HepG2 (cell line): ENCODE measurements around the gene INHBB. TPM values are rescaled to one million over a fixed set of nuclear protein-coding genes. Genes with fewer than 3 reads are reported as not detected.

Experiments used
- ARNT2 ChIP-seq: sonication (generic); formaldehyde crosslinking; IDR thresholded peaks from 2 replicates; pipeline ENCODE4 v1.8.0; 2022; ENCODE audit warnings: mild to moderate bottlenecking, low read depth, missing genetic modification reagents, moderate library complexity
- ELF3 ChIP-seq: IDR thresholded peaks from 2 replicates; pipeline ENCODE4 v1.6.1; 2016; ENCODE audit warnings: missing genetic modification reagents, missing compliant biosample characterization
- GLMP ChIP-seq: sonication (generic); formaldehyde crosslinking; IDR thresholded peaks from 2 replicates; pipeline ENCODE4 v1.9.0; 2021; ENCODE audit warnings: missing genetic modification reagents, mild to moderate bottlenecking, borderline replicate concordance
- IKZF4 ChIP-seq: sonication (generic); formaldehyde crosslinking; IDR thresholded peaks from 2 replicates; pipeline ENCODE4 v1.5.1; 2020; ENCODE audit warnings: borderline replicate concordance, mild to moderate bottlenecking, low read depth, missing genetic modification reagents; ENCODE audit errors: not compliant biosample characterization
- IRF9 ChIP-seq: sonication (generic); formaldehyde crosslinking; IDR thresholded peaks from 2 replicates; pipeline ENCODE4 v1.8.0; 2022; ENCODE audit warnings: missing genetic modification reagents, mild to moderate bottlenecking, borderline replicate concordance
- MXD3 ChIP-seq: IDR thresholded peaks from 2 replicates; pipeline ENCODE4 v1.6.1; 2016; ENCODE audit warnings: mild to moderate bottlenecking, missing biosample characterization, missing genetic modification reagents
- PHF5A ChIP-seq: IDR thresholded peaks from one replicate; pipeline ENCODE4 v1.6.1; 2018; ENCODE audit warnings: low read depth, missing genetic modification reagents; ENCODE audit not compliant: unreplicated experiment
- PHF8 ChIP-seq: sonication (generic); formaldehyde crosslinking; IDR thresholded peaks from 2 replicates; pipeline ENCODE4 v1.5.0; 2020; ENCODE audit warnings: missing genetic modification reagents
- REXO4 ChIP-seq: sonication (generic); formaldehyde crosslinking; IDR thresholded peaks from 2 replicates; pipeline ENCODE4 v1.8.0; 2022; ENCODE audit warnings: missing genetic modification reagents, mild to moderate bottlenecking, borderline replicate concordance
- SALL2 ChIP-seq: sonication (generic); formaldehyde crosslinking; IDR thresholded peaks from 2 replicates; pipeline ENCODE4 v1.8.1; 2023; ENCODE audit warnings: mild to moderate bottlenecking, missing genetic modification reagents, inconsistent platforms
- SETDB1 ChIP-seq: sonication (generic); formaldehyde crosslinking; IDR thresholded peaks from 2 replicates; pipeline ENCODE4 v1.5.1; 2020; ENCODE audit warnings: missing genetic modification reagents, mild to moderate bottlenecking, borderline replicate concordance
- SRF ChIP-seq: IDR thresholded peaks from 2 replicates; pipeline ENCODE4 v1.6.1; 2011; ENCODE audit warnings: mild to moderate bottlenecking, low read depth, low read length, moderate library complexity
- SUZ12 ChIP-seq: fragments of 150-350 bp; IDR thresholded peaks from 2 replicates; pipeline ENCODE4 v1.6.1; 2014; ENCODE audit warnings: low read depth, low read length
- TARDBP ChIP-seq: sonication (generic); formaldehyde crosslinking; IDR thresholded peaks from 2 replicates; pipeline ENCODE4 v1.8.0; 2022; ENCODE audit warnings: mild to moderate bottlenecking, missing genetic modification reagents
- TEAD2 ChIP-seq: sonication (generic); formaldehyde crosslinking; IDR thresholded peaks from 2 replicates; pipeline ENCODE4 v1.9.0; 2021; ENCODE audit warnings: missing genetic modification reagents
- ZNF280D ChIP-seq: sonication (generic); formaldehyde crosslinking; IDR thresholded peaks from 2 replicates; pipeline ENCODE4 v1.5.1; 2020; ENCODE audit warnings: mild to moderate bottlenecking, missing genetic modification reagents
- ZNF577 ChIP-seq: sonication (generic); formaldehyde crosslinking; IDR thresholded peaks from 2 replicates; pipeline ENCODE4 v1.4.0; 2020; ENCODE audit warnings: mild to moderate bottlenecking, low read depth, missing genetic modification reagents, borderline replicate concordance
- ZNF616 ChIP-seq: sonication (generic); formaldehyde crosslinking; IDR thresholded peaks from 2 replicates; pipeline ENCODE4 v1.5.0; 2020; ENCODE audit warnings: low read depth, mild to moderate bottlenecking, missing genetic modification reagents
- ZNF639 ChIP-seq: conservative IDR thresholded peaks from 2 replicates; pipeline ENCODE4 v1.6.1; 2018; ENCODE audit warnings: missing genetic modification reagents
- ZNF775 ChIP-seq: sonication (generic); formaldehyde crosslinking; IDR thresholded peaks from 2 replicates; pipeline ENCODE4 v1.4.0; 2020; ENCODE audit warnings: missing genetic modification reagents, mild to moderate bottlenecking, moderate library complexity, borderline replicate concordance
- ZNF891 ChIP-seq: sonication (generic); formaldehyde crosslinking; IDR thresholded peaks from 2 replicates; pipeline ENCODE4 v1.5.0; 2020; ENCODE audit warnings: mild to moderate bottlenecking, missing genetic modification reagents
- polyA plus RNA-seq, 8 experiments: library from polyadenylated mRNA; depleted of rRNA in 3 of 8; stranded (reverse) in 7 of 8; unstranded in 1 of 8; fragments of >200 nt; fragmentation: Illumina TruSeq in 4 of 8; extraction: Trizol in 4 of 8; gene quantifications; 2 replicates each; pipeline versions ENCODE4 v1.2.1 to v1.2.3, GENCODE V29; 2011 to 2016; ENCODE audit warnings: low read depth in 4 of 8, missing spikeins in 1 of 8, mixed read lengths in 1 of 8; ENCODE audit not compliant: insufficient read depth in 1 of 8
- total RNA-seq, 5 experiments: library from RNA; depleted of rRNA; stranded (reverse); fragments of >200 nt; fragmentation: Illumina TruSeq; extraction: Trizol; gene quantifications; 2 replicates each; pipeline ENCODE4 v1.2.3, GENCODE V29; 2016; ENCODE audit warnings: low read depth in 1 of 5

The INHBB gene
- total and polyA plus RNA-seq, 2 of the 13 experiments (the other 11 are each of a cell fraction or from before 2014, with no cell fraction given), result 0.20 to 1.7 TPM

- TF ChIP-seq ZNF577 (CRISPR knock-in tag) (no peak), ZNF775 (CRISPR knock-in tag) (0 out of 2 replicates have a peak, but pooled peaks have one; percentile 79), ZNF616 (CRISPR knock-in tag) (no peak), SRF (0 out of 2 replicates have a peak, but pooled peaks have one; percentile 51), REXO4 (CRISPR knock-in tag) (no peak), SETDB1 (CRISPR knock-in tag) (no peak), IRF9 (CRISPR knock-in tag) (0 out of 2 replicates have a peak, but pooled peaks have one; percentile 13), ARNT2 (no peak), SALL2 (no peak), ZNF639 (no peak), TEAD2 (CRISPR knock-in tag) (no peak), SUZ12 (no peak), ZNF280D (CRISPR knock-in tag) (no peak; the same call in 1 of the 2 replicates), ZNF891 (CRISPR knock-in tag) (peak; percentile 16; the same call in 1 of the 2 replicates), MXD3 (CRISPR knock-in tag) (no peak), PHF8 (CRISPR knock-in tag) (peak; percentile 29; the same call in 1 of the 2 replicates), GLMP (CRISPR knock-in tag) (no peak), ELF3 (CRISPR knock-in tag) (peak; percentile 57; the same call in 1 of the 2 replicates), IKZF4 (CRISPR knock-in tag) (no peak), TARDBP (CRISPR knock-in tag) (no peak), PHF5A (CRISPR knock-in tag) (no peak)
These were observed 32.9 kb upstream of the INHBB start (continued) for GRCh38 chr2:120312860-120313694.
